ENCODE data around the gene PHF12. TPM values are rescaled to one million over a fixed set of nuclear protein-coding genes. Genes with fewer than 3 reads are reported as not detected.

PHF12 gene
- total and polyA plus RNA-seq, 2 of the 8 experiments (the other 6 are each of a cell fraction or from before 2014, with no cell fraction given), result 38.8 to 65.7 TPM

DNA sequence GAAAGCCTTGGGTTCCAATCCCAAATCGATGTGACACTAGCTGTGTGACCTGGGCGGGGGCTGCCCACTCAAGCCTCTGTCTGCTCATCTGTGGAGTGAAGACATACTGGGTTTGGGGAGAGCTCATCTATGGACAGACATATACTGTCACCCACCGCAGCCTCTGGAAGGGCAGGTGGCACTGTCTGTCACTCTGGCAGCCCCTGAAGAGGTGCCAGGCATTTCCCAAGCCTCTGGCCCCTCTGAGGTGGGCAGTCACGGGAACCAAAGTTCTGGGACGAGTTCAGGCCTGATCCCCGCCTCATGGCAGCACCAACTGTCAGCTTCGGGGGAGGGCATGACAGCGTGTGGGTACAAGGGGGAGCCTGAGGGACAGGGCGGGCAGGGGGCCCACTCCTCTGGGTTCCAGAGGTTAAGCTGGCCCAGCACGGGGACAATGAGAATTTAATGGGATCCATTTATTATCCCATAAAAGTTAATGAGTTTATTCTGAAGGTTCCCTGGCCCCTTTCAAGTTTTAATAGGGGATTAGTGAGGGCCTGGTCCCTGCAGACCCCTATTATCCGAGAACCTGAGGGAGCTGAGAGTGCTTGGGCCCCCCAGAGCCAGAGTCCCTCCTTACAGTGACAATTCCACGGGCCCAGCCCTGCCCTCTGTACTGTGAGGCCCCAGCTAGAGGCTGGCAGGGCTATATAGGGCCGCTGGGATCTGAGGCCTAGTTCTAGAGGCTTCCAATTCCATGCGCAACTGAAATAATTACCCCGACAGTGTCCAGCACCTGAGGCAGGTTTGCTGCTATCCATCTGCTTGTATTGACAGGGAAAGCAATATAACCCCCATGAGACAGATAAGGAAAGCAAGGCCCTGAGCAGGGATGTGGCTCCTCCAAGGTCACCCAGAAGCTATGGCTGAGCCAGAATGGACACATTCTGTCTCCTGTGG is 35.7 kb upstream of the PHF12 start (continued):
- TF ChIP-seq SP4 (IDR thresholded peaks at IDR 0.05; ENCODE audit: low read length) (no peak), POU5F1 (IDR thresholded peaks at IDR 0.05; ENCODE audit: low read depth, low read length) (no peak), KDM5A (IDR thresholded peaks at IDR 0.05; ENCODE audit: low read length) (no peak), SP1 (IDR thresholded peaks at IDR 0.05; ENCODE audit: low read depth, low read length) (no peak), NANOG (IDR thresholded peaks at IDR 0.05; ENCODE audit: insufficient read depth, low read depth, low read length, poor library complexity, severe bottlenecking) (no peak), HDAC6 (IDR thresholded peaks at IDR 0.05; ENCODE audit: low read depth, low read length) (no peak), CHD2 (IDR thresholded peaks at IDR 0.05; ENCODE audit: low read length) (no peak), TBP (IDR thresholded peaks at IDR 0.05; ENCODE audit: low read depth, low read length) (no peak)
- TF ChIP-seq, protein P1, sequence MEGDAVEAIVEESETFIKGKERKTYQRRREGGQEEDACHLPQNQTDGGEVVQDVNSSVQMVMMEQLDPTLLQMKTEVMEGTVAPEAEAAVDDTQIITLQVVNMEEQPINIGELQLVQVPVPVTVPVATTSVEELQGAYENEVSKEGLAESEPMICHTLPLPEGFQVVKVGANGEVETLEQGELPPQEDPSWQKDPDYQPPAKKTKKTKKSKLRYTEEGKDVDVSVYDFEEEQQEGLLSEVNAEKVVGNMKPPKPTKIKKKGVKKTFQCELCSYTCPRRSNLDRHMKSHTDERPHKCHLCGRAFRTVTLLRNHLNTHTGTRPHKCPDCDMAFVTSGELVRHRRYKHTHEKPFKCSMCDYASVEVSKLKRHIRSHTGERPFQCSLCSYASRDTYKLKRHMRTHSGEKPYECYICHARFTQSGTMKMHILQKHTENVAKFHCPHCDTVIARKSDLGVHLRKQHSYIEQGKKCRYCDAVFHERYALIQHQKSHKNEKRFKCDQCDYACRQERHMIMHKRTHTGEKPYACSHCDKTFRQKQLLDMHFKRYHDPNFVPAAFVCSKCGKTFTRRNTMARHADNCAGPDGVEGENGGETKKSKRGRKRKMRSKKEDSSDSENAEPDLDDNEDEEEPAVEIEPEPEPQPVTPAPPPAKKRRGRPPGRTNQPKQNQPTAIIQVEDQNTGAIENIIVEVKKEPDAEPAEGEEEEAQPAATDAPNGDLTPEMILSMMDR (IDR thresholded peaks at IDR 0.05; ENCODE audit: control extremely low read depth in 1 of 3, insufficient read depth in 1 of 3, low read depth in 1 of 3, low read length in 3 of 3), result no peak
